ENCODE data around the gene AGPAT1.

- TF ChIP-seq EZH2 (IDR thresholded peaks at IDR 0.05) (no peak), ELF1 (IDR thresholded peaks at IDR 0.05; ENCODE audit: borderline replicate concordance, low read depth) (no peak), CTCF (IDR thresholded peaks at IDR 0.05 in 2 of 3, conservative IDR thresholded peaks at IDR 0.05 in 1 of 3; ENCODE audit: borderline replicate concordance in 1 of 3, insufficient read depth in 1 of 3, low read depth in 2 of 3, low read length in 2 of 3) (no peak), RAD21 (IDR thresholded peaks at IDR 0.05; ENCODE audit: low read depth) (no peak)
Measured at GRCh38 chr6:32224696-32225095, 48.8 kb upstream of the AGPAT1 start.

All from HCT116 (cell line).